ENCODE results near the gene MCM6. TPM values are rescaled to one million over a fixed set of nuclear protein-coding genes. Genes with fewer than 3 reads are reported as not detected.

The MCM6 gene
- polyA plus RNA-seq, 1 of the 3 experiments (the other 2 are of a cell fraction), result 18.4 TPM

GRCh38 chr2:135875491-135876065, 665 bp downstream of the MCM6 start:
- peaks cover 6 to 11% of the 10 kb centered on the region in 2 experiments for H3K36me3 ChIP-seq (replicated peaks in 1 of 2; ENCODE audit: control insufficient read depth in 1 of 2, insufficient read depth in 2 of 2, low read length in 1 of 2)
- no peaks in the 10 kb centered on the region for H3K9me2 ChIP-seq
- peak overlapping the region; percentile 77 for H3K9ac ChIP-seq
- peak overlapping the region; percentile 52 to 66; a peak in 3 of 4 replicates for H3K27ac ChIP-seq (ENCODE audit: low read depth in 2 of 2, low read length in 1 of 2)
- no peaks in the 10 kb centered on the region for H4K20me1 ChIP-seq (ENCODE audit: insufficient read depth)
- H3K4me1 ChIP-seq (ENCODE audit: control insufficient read depth in 1 of 2, insufficient read depth in 2 of 2, low read depth in 1 of 2, low read length in 1 of 2), result peaks cover 0 to 6% of the 10 kb centered on the region in 2 experiments; a peak in 1 of 4 replicates
- H3K4me3 ChIP-seq (ENCODE audit: low read depth in 2 of 2, low read length in 1 of 2), result peak overlapping the region; percentile 71 to 74
- CTCF ChIA-PET, result interaction anchor here (1.0 to 1.2 kb wide), 2 partner anchors 78 to 509 kb away, joined by 3 read pairs; no protein-coding TSS in a partner anchor
- 0 out of 2 replicates have a peak, but pooled peaks have one; percentile 21 for TF ChIP-seq MAX (IDR thresholded peaks at IDR 0.05; ENCODE audit: low read depth)
- no peak for TF ChIP-seq MEF2A (IDR thresholded peaks at IDR 0.05; ENCODE audit: borderline replicate concordance, low read depth)
- POLR2A ChIA-PET, result interaction anchor here (1.1 to 1.2 kb wide), 2 partner anchors 10 to 344 kb away, joined by 3 to 5 read pairs; partner anchors contain the start of genes R3HDM1 and ZRANB3
- peaks cover 15% of the 10 kb centered on the region; the same call in 1 of the 2 replicates for H3K79me2 ChIP-seq (ENCODE audit: insufficient read depth)
- H3K9me3 ChIP-seq, result no peaks in the 10 kb centered on the region
- peak overlapping the region; percentile 77; the same call in 1 of the 2 replicates for H2AFZ ChIP-seq (ENCODE audit: low read depth)
- no peaks in the 10 kb centered on the region for H3K27me3 ChIP-seq (ENCODE audit: insufficient read depth)
- peak; percentile 69 for DNase-seq
- WGBS (ENCODE audit: low lambda C conversion rate), result 7% methylated on average over 8 of the region's 26 CpGs
- peaks cover 3% of the 10 kb centered on the region for H3F3A ChIP-seq (replicated peaks; ENCODE audit: insufficient read depth)
- H3K4me2 ChIP-seq, result peak overlapping the region; percentile 79

- no peaks in the 10 kb centered on the region for H3K9me2 ChIP-seq
- H3K9me3 ChIP-seq, result no peaks in the 10 kb centered on the region
- H3K4me2 ChIP-seq, result peak overlapping the region; percentile 79
- peak overlapping the region; percentile 71 to 74 for H3K4me3 ChIP-seq (ENCODE audit: low read depth in 2 of 2, low read length in 1 of 2)
- no peaks in the 10 kb centered on the region for H4K20me1 ChIP-seq (ENCODE audit: insufficient read depth)
- DNase-seq, result no peak
- no peaks in the 10 kb centered on the region for H3K27me3 ChIP-seq (ENCODE audit: insufficient read depth)
- no peak overlapping the region for H3K27ac ChIP-seq (ENCODE audit: low read depth in 2 of 2, low read length in 1 of 2)
- whole genome bisulfite sequencing (ENCODE audit: low lambda C conversion rate), result 90% methylated on average over 19 of the region's 19 CpGs
- peaks cover 3% of the 10 kb centered on the region for H3F3A ChIP-seq (replicated peaks; ENCODE audit: insufficient read depth)
- peaks cover 0 to 6% of the 10 kb centered on the region in 2 experiments; a peak in 1 of 4 replicates for H3K4me1 ChIP-seq (ENCODE audit: control insufficient read depth in 1 of 2, insufficient read depth in 2 of 2, low read depth in 1 of 2, low read length in 1 of 2)
- peaks cover 10 to 18% of the 10 kb centered on the region in 2 experiments for H3K36me3 ChIP-seq (replicated peaks in 1 of 2; ENCODE audit: control insufficient read depth in 1 of 2, insufficient read depth in 2 of 2, low read length in 1 of 2)
- peaks cover 15% of the 10 kb centered on the region; the same call in 1 of the 2 replicates for H3K79me2 ChIP-seq (ENCODE audit: insufficient read depth)
- CTCF ChIA-PET, result interaction anchor here (1.2 kb wide), 1 partner anchor 77 kb away, joined by 3 read pairs; no protein-coding TSS in a partner anchor
- TF ChIP-seq FOXJ3 (CRISPR knock-in tag; IDR thresholded peaks at IDR 0.05) (no peak), GABPA (IDR thresholded peaks at IDR 0.05; ENCODE audit: low read depth) (no peak), USF2 (IDR thresholded peaks at IDR 0.05; ENCODE audit: borderline replicate concordance, low read depth, low read length) (no peak), ZBTB33 (IDR thresholded peaks at IDR 0.05; ENCODE audit: borderline replicate concordance, low read depth) (no peak)
- peak overlapping the region; percentile 77; the same call in 1 of the 2 replicates for H2AFZ ChIP-seq (ENCODE audit: low read depth)
- peak overlapping the region; percentile 77; the same call in 1 of the 2 replicates for H3K9ac ChIP-seq
- POLR2A ChIA-PET, result interaction anchor here (1.2 kb wide), 1 partner anchor 9 kb away, joined by 5 read pairs; no protein-coding TSS in a partner anchor
These were observed 1.4 kb downstream of the MCM6 start for GRCh38 chr2:135874777-135875365.
